ENCODE measurements around the gene RTTN.
"Not testable (repeated sequence)": the region's sequence is repeated elsewhere in the genome, so short reads cannot be mapped to it uniquely, and the experiment has no call there.

The RTTN gene

DNA sequence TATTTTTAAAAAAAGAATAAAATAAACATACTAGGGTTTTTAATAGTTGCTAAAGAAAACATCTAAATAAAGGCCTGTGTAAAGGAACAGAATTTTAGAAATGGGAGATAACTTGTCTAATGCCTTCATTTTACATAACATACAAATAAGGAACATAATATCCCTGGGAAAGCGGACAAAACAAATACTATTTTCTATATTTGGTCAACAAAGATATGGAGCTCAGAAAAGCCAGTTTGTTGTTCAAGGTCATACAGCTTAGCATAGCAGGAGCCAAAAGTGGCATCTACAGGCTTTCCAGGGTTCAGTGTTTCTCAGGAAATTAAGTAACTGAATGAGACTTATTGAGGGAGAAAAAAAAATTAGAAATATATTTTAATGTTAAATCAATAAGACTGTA, 184.4 kb downstream of the RTTN start:
- DNase-seq, result no peak

DNA sequence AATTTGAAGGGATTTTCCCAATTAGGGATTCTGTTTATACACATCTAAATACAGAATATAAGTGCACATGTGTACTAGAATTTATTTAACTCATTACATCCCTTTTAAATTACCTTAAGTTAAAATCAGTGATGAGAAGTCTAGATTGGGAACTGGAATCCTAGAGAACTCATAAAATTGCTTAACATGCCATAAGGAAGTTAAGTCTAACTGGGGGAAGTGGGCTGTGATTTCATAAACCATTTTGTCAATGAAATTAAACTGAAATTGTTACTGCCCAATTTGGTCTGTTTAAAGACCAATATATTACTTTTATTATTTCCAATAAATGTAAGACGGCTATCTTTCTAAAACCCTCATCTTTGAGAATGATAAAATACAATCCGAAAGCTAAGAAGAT, 185.5 kb downstream of the RTTN start:
- no peak for DNase-seq

DNA sequence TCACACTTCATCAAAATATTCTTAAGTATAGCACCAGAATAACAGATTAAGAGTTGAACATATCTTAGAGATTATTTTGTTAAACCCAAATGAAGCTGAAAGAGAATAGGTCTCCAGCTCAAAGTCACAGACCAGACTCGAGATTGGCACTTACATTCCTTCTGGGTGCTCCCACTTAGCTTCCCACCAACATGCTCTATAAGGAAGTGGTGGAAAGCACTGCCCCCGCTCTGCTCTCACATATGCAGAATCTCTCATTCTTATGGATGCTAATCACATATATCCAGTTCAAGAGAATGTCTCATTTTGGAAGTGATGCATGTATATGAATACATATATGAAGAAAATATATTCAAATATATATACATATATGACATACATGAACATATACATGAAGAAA, 186.4 kb downstream of the RTTN start:
- no peak for DNase-seq

DNA sequence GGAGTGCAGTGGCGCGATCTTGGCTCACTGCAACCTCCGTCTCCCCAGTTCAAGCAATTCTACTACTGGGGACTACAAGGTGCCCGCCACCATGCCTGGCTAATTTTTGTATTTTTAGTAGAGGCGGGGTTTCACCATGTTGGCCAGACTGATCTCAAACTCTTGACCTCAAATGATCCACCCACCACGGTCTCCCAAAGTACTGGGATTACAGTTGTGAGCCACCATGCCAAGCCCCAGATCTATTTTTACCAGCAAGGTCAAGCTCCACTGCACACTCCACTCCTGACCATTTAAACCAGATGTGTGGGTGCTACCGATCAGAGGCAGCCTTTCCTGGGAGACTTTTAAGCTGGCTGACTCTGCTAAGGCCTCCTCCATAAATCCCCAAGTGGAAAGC, 190.4 kb downstream of the RTTN start:
- DNase-seq, result no peak

DNA sequence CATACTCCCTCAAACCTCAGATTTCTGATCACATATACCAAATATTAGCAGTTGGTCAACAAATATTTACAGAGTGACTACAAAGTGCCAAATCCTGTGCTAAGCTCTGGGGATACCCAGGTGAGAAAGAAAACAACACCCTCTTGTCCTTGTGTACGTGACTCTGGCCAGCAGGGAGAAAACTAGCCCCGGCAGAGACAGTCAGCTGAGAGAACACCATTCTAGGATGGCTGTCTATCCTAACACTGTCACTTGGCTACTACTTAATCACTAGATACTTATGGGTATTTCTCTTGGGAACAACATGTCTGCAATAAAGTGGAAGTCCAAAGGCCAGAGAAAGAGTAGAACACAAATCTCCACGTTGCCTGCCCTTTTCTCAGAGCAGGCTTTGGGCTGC, 199.9 kb downstream of the RTTN start:
- DNase-seq, result no peak

DNA sequence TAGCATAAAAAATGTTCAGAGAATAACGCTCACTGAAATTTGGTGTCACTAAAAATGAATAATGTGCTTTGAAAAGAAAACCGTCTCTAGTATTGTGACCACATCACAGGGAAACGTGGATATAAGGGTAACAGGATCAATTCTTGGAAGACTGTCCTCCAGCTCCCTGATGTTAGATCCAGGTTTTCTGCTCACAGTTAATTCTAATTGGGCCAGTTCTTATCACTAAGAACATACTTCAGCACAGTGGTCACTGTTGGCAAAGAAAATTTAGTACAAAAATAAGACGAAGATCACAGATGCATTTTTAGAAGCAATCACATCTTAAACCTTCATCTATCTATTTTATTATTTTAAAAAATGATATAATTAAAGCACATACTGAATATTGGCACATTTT, 200.8 kb downstream of the RTTN start:
- no peak for DNase-seq

DNA sequence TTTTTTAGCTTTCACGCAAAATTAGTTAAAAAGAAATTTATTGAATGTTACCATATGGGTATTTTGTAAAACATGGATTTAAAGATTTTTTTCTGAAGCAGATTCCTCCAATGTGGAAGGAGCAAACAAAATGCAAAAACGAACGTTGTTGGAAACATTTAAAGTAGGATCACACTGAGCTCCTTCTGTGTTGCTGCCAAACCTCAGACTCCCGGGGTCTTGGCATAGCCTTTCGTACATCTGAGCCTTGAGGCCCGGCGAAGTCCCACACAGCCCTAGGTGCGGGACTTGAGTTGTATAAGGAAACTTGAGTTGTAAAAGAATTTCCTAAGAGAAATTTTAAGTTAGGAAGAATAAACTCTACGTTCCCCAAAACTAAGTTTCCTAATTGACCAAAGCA, 205.8 kb downstream of the RTTN start:
- no peak for DNase-seq

DNA sequence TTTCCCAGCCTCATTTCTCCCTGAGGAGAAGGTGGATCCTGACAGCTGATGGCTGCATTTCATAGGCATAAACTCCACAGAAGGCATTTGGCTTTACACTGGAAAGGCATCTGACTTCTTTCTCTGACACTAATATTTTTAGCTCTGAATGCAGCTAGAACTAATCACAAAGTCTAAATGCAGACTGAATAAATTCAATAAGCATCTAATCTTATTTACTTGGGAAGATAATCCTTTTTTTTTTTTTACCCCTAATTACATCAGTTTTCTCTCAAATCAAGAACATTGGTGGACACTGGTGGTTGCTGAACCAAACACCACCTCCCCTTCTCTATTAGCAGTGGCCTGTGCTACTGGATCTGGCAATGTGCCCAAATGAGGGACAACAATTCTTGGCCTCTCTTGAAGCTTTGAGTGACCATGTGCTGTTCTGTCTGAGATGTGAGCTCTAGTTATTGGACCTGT, 206.9 kb downstream of the RTTN start:
- no peak for DNase-seq

DNA sequence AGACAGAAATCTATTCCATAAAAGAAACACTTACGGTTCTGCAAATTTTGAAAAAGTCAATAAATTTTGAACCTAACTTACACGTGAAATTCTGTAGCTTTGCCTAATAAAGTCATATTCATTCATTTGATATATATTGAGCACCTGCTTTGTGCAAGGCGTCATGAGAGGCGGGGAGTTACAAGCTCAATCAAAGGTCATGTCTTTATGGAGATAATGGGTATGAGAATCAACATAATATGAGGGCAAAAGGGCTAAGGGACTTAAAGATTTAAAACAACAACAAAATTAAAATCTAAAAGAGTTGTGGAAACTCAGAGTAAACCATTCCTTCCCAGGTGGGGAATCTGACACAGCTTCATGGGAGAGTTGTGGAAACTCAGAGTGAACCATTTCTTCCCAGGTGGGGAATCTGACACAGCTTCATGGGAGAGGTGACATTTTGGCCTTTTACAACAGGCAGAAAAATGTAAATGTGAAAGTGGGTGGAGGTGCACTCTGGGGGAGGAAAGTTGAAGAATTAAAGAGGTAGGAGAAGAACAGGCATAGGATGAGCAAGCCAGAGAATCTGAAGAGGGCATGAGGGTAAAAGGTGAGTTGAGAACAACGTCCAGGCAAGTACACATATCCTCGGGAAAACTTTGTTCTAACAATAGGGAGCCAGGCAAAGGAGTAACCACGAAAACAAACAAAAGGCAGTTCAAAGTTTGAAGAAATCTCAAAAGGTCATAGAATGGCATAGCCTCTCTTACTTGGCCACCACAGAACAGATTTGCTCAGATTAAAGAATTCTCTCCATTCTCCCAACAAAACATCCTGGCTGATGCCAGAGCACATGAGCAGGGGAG, 208.3 kb downstream of the RTTN start:
- DNase-seq, result no peak

DNA sequence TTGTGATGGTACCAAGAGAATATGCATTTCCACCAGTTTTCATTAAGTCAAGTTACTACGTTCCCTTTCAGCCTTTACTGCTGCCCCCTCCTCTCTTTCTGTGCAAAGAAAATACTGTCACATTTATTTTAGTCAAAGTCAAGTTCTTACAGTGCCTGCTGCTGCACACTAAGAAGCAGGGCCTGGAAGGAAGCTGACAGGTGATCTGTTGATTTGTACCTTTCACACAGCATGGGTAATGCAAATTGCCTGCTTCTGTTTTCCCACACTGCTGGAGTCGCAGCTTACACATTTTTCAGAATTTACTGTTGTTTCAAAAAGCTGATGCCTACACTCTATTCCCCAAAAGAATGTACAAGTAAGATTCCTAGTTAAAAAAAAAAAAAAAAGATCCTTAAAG, 209.1 kb downstream of the RTTN start:
- no peak for DNase-seq

DNA sequence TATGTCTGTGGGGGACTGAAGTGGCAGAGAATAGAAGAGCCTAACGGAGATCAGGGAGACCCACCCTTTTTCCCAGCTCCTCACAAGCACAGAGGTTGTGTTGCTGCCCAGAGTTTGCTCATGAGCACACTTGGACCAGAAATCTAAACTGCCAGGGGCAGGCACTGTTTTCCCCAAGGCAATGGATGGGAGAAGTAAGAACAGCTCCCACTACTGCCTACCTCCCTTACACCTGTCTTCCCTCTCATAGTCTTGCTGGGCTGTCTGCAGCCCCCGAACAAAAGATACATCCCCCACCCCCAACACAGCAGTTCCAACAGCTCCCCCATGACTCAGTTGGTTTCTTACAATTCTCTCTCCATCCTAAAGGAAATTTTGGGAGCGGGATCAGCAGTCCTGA, 209.7 kb downstream of the RTTN start:
- no peak for DNase-seq

DNA sequence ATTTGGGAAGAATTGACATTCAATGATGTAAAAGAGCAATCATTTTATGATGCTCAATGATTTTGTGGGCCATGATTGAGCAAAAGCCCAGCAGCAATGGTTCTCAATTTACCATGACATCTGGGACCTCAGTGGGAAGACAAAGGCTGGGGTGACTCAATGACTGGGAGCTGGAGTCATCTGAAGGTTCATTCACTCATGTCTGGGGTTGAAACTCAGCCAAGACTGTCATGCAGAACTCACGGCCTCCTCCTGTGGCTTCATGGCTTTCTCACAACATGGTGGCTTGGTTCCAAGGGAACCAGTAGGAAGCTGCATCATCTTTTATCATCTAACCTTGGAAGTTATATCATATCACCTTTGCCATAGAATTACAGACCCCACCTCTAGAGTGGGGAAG, 212.7 kb downstream of the RTTN start:
- DNase-seq, result peak; percentile 66

DNA sequence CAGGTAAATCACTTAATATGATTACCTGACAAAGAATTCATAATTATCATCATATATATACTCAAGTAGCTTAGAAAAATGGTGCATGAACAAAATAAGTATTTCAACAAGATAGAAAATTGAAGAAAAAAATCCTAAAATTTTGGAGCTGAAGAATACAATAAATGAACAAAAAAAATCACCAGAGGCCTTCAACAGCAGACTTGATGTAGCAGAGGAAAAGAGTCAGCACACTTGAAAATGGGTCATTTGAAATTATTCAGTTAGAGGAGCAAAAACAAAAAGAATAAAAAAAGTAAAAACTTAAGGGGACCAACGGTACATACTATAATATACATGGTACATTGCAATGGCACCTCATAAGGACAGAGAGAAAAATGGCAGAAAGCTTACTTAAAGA, 217.6 kb downstream of the RTTN start:
- DNase-seq, result no peak

DNA sequence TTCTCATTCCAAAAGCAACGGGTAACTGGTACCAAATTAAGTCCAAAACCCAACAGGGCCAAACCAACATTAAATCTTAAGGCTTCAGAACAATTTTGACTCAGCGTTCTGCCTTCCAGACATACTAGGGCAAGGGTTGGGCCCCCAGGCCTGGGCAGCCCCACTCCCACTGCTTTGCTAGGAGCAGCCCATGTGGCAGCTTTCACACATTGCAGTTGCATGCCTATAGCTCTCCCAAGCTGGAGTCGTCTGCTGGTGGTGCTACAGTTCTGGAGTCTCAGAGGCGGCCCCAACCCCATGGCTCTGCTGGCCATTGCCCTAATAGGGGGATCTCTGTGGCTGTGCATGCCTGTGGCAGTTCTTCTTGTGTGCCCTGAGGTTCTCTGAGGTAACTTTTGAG, 220.2 kb downstream of the RTTN start:
- DNase-seq, result no peak

DNA sequence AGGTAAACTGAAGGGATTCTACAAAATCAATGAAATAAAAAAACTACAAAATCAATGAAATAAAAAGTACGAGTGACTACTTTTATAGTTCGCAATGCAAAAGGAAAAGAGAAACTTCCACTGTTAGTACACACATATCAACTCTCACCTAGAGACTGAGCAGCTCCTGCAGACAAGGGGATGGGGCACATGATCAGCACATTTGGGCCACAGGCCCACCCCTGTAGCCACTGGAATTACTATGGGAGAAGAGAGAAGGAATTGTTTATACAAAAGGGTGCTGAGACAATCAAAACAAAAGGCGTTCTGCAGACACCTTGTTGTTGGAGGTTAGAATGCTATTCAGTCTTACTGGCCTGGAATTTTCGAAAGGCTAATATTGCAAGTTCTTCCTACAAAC, 223.1 kb downstream of the RTTN start:
- no peak for DNase-seq

DNA sequence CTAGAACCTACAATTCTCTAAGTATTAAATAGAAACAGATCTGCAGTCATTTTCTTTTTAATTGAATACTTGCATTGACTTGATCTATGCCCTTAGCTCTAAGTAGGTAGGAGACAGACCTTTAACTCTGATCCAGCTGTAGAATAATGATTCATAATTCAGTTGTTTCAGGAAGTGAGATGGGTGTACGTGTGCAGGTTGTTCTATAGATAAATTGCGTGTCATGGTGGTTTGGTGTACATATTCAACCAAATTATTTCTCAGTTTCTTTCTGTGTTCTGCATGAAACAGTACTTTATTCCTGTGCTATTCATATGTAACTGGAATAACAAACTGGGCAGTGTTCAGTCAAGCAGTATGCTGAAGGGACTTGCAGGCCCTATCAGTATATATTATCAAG, 223.5 kb downstream of the RTTN start:
- no peak for DNase-seq

DNA sequence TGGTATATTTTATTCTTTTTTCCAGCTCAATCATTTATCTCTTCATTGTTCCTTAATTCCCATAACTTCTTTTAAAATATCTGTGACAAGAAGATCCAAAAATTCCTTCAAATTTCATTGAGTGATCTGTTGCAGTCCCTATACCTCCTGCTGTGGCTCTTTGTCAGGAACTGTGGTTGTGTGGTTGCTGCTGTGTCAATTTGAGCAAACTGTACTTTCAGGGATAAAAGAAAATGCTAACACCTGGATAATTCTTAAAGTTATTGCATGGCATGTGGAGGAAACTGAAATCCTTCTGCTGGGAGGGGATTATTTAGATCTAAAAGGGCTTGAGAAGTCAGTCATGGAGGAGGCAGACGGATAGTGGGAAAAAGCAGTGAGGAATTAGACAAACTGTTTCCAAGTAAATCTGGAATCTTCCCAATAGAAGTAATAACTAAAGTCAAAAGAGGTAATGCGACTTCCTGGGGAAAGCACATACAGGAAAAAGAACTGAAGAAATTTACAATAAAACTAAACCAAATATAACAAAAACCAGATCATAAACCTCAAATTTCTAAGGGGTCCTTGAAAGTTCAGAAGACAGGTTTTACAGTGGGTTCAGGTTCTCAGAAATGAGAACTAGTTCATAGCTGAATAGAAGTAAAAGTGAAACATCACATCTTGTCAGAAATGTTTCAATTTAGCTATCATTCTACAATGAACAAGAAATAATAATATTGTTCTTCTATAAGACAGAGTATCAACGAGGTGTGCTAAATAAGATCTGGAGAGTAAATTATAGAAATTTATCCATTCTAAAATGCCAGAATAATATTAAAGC, 224.3 kb downstream of the RTTN start:
- DNase-seq, result no peak

DNA sequence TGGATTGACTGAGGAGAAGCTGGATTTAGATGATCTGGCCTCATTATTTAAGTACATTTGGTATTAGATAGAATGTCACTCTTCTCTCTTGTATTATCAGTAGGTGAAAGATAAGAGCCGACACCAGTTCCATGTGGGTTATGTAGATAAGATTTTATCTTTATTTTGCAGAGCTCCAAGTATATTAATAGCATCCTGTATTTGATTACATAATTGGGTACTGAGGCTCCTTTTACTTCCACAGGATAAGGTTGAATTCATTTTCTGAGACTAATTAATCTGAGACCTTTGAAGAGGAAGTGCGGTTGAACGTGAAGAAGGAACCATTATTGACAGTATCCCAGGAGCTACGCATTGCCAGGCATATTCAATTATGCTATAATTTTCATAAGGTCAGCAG, 225.0 kb downstream of the RTTN start:
- no peak for DNase-seq

DNA sequence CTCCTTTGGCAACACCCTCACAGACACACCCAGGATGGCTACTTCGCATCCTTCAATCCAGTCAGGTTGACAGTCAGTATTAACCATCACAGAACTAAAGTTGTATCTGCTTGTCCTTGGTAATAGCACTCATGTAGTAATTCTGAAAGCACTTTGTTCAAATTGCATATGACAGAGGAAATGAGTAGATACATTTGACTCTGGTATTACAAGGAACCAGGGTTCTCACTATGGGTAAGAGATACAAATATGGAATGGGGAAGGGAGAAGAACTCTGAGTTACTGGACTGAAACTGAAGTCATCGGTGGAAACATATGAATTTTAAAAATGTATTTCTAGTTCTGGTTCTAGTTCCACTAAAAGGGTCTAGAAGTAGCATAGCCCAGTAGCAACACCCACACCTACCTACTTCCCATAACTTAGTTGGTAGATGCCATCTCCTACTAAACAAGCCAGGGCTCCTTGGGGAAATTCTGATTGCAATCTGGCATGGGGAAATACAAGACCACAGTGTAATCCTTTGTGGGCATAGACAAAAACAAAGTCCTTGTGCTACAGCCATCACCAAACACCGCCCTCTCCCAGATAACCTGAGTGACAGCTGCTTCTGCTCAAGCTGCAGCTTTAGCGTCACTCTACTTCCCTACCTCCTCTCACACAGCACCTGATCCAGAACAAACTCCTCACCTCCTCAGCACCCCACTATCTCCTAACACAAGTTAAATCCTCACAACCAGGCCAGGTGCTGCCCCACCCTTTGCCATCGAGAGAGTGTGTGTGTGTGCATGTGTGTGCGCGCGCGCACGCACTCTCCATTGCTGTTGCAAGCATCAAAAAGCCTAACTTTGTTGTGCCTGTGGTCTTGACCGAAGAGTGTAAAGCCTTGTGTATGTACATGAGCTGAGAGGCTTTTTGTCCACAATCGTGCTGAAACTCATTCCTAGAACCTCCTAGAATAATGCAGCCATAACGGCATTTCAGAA, 226.5 kb downstream of the RTTN start:
- no peak for DNase-seq

DNA sequence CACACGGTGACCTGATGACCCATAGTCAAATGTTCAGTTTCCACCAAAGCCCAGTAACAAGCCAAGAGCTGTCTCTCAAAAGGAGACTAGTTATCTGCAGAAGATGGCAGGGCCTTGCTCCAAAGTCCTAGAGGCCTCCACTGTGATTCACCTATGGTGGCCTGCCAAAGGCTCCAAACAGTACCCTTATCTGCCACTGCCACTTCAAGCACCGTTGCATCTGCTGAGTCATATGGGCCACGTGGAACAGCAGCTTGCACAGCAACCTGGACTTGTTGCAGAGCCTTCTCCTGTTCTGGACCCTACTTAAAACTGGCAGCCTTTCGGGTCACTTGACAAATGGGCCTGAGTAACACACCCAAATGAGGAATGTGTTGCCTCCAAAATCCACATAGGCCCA, 230.2 kb downstream of the RTTN start:
- not testable (repeated sequence) for DNase-seq

DNA sequence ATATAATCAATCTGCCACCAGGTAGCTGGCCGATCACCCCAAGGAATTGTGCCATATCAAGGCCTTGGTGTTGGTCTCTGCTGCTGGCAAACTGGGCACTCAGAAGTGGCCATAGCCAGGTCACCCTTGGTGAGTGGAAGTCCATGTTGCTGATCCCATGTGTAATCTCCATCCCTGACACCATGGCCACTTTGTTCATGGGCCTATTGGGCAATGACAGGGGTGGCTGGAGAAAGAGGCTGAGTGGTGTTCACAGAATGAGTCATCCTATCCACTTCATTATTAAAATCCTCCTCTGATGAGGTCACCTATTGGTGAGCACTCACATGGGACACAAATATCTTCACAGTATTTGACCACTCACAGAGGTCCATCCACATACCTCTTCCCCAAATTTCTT, 231.1 kb downstream of the RTTN start:
- DNase-seq, result peak; percentile 47

DNA sequence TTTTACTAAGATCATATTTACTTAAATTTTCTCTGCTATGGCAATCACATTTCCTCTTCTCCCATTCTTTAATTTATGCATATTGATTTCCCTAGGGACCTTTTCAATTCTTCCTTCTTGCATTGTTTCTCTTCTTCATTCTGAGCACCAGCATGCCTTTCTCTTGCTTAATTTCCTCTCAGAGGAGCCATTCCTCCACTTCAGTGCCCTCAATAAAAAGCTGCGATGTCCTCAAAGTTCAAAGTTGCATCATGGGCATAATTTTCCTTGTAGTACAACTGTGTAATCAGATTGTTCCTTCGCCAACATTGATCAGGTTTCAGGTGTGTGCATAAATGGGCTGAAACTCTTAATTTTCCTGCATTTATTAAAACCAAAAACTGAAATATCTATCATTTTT, 236.0 kb downstream of the RTTN start:
- no peak for DNase-seq

DNA sequence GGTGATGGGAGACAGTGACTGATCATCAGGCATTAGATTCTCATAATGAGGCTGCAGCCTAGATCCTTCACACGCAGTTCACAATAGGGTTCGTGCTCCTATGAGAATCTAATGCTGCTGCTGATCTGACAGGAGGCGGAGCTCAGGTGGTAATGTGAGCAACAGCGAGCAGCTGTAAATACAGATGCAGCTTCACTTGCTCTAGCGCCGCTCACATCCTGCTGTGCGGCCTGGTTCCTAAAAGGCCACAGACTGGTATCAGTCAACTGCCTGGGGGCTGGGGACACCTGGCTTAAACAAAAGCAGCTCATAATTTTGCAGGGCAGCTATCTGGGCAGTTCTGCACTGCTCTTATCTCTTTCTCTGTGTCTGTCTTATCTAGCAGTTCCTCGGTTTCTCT, 237.4 kb downstream of the RTTN start:
- DNase-seq, result no peak
